ENCODE data around the gene ARHGAP20. TPM values are rescaled to one million over a fixed set of nuclear protein-coding genes. Genes with fewer than 3 reads are reported as not detected.

ARHGAP20 gene, protein sequence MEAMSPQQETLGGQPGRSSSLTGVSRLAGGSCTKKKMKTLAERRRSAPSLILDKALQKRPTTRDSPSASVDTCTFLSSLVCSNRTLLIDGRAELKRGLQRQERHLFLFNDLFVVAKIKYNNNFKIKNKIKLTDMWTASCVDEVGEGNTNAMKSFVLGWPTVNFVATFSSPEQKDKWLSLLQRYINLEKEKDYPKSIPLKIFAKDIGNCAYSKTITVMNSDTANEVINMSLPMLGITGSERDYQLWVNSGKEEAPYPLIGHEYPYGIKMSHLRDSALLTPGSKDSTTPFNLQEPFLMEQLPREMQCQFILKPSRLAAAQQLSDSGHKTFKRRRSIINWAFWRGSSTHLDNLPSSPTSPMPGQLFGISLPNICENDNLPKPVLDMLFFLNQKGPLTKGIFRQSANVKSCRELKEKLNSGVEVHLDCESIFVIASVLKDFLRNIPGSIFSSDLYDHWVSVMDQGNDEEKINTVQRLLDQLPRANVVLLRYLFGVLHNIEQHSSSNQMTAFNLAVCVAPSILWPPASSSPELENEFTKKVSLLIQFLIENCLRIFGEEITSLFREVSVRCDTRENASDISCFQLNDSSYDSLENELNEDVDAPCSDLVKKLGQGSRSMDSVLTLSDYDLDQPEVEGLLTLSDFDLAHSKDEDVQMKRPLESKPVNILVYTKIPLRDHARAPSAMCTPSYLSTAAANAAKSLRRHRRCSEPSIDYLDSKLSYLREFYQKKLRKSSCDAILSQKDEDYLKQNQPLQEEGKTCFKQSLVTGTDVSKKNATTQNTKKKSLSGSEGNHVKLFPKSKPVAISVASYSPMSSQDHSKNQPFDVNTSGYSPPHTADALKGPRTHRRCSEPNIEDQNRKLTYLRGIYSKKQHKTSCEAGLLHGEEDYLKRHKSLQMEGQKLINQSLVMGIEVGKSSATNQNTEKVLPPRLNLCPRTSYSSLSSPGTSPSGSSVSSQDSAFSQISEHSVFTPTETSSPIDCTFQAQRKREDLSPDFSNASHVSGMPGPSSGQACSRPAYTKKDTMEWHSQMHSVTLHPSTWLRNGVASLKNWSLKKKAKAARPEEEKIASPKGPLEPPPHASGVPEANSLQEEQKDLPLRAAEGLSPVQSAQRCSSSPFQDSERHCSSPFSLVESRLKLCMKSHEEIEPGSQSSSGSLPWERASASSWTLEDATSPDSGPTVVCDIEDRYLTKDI
- total RNA-seq (ENCODE audit: low replicate concordance), result 1.3 and 4.7 TPM in 2 replicates

DNA sequence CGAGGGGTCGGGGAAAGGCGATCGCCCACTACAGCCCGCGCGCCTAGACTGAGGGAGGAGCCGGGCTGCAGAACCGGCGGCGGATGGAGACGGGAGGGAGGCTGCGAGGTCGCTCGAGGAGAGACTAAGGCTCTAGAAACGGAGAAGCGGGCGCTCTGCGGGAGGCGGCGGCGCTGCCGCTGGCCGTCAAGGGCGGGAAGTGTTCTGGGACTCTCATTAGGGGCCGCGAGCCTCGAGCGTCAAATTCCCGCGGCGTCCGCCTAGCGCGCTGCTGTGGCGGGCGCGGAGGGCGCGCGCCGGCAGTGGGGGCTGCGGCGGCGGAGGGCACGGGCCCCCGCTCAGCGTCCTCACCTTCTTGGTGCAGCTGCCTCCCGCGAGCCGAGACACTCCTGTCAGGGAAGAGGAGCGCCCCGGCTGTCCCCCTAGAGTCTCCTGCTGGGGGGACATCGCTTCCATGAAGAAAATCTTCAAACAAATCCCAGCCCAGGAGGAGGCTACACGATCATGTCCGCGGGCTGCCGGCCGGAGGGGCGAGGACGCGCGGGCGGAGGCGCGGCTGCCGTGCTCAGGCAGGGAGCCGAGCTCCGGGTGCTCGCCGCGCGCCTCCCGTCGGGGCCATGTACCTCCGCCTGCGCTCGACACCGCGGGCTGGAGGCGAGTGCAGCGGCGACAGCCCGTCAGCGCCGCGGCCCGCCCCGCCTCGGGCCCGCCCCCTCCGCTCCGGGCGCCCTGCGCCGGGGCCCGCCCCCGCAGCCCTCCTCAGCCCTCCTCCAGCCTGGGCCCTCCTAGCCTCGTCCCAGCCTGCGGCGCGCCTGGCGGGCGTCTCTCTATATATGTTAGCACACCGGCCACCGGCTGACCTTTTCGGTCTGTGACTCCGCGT is at the start of gene ARHGAP20:
Gene ARHGAP20, minus strand, starts transcription at position 662 of the 883 bp plus-strand sequence. Its CDS starts 206 bp downstream, at position 456.

